HG03439 (cell line): ENCODE data around the gene ANAPC15.

Source experiments
- ATAC-seq: cut with Tn5 transposase; IDR thresholded peaks from one replicate; pipeline ENCODE4 v1.9.1; 2021; ENCODE audit warnings: mild to moderate bottlenecking, moderate library complexity; ENCODE audit not compliant: unreplicated experiment

The ANAPC15 gene

GRCh38 chr11:72088076-72088808, 24.3 kb downstream of the ANAPC15 start:
- no peak for ATAC-seq

- no peak for ATAC-seq
These were observed 26.7 kb downstream of the ANAPC15 start for GRCh38 chr11:72085621-72086351.

- no peak for ATAC-seq
These were observed 27.5 kb downstream of the ANAPC15 start for GRCh38 chr11:72084965-72085364.

- no peak for ATAC-seq
These were observed 28.4 kb downstream of the ANAPC15 start for GRCh38 chr11:72084076-72084475.

- ATAC-seq, result no peak
These were observed 29.1 kb downstream of the ANAPC15 start for GRCh38 chr11:72083414-72083813.

GRCh38 chr11:72081821-72082453, 30.6 kb downstream of the ANAPC15 start:
- ATAC-seq, result no peak

- ATAC-seq, result no peak
These were observed 31.3 kb downstream of the ANAPC15 start for GRCh38 chr11:72081184-72081644.

GRCh38 chr11:72080326-72081183, 31.9 kb downstream of the ANAPC15 start, which contains the start of the genes LRRC51 and NUMA1:
TSS of gene LRRC51 (plus strand) at chr11:72080850. CDS start at chr11:72089084, 8,234 bp downstream.
TSS of gene NUMA1 (minus strand) at chr11:72080542. CDS start at chr11:72035943, 44,599 bp downstream.
- peak; percentile 96 for ATAC-seq

- ATAC-seq, result no peak
These were observed 32.6 kb downstream of the ANAPC15 start for GRCh38 chr11:72079819-72080325.

- no peak for ATAC-seq
These were observed 34.0 kb downstream of the ANAPC15 start for GRCh38 chr11:72078477-72078876.

- ATAC-seq, result no peak
These were observed 36.7 kb downstream of the ANAPC15 start for GRCh38 chr11:72075756-72076155.

GRCh38 chr11:72075109-72075508, 37.4 kb downstream of the ANAPC15 start:
- no peak for ATAC-seq

GRCh38 chr11:72072348-72072747, 40.1 kb downstream of the ANAPC15 start:
- no peak for ATAC-seq

GRCh38 chr11:72070491-72070890, 42.0 kb downstream of the ANAPC15 start:
- no peak for ATAC-seq

- ATAC-seq, result peak; percentile 69
These were observed 42.7 kb downstream of the ANAPC15 start for GRCh38 chr11:72069787-72070251.

GRCh38 chr11:72069200-72069599, 43.3 kb downstream of the ANAPC15 start:
- ATAC-seq, result no peak

GRCh38 chr11:72067676-72068075, 44.8 kb downstream of the ANAPC15 start:
- ATAC-seq, result no peak

GRCh38 chr11:72067266-72067665, 45.2 kb downstream of the ANAPC15 start:
- ATAC-seq, result no peak

- ATAC-seq, result no peak
These were observed 45.6 kb downstream of the ANAPC15 start for GRCh38 chr11:72066855-72067254.

GRCh38 chr11:72061739-72062396, 50.6 kb downstream of the ANAPC15 start:
- no peak for ATAC-seq
